BLaER1 (cell line): ENCODE results near the gene STPG2.

Experiments
- H3K27ac ChIP-seq: shearing (Covaris generic); formaldehyde crosslinking; 2 replicates; pipeline ENCODE4 v1.8.1; 2022
- H3K27me3 ChIP-seq: shearing (Covaris generic); formaldehyde crosslinking; 2 replicates; pipeline ENCODE4 v1.8.1; 2022
- H3K36me3 ChIP-seq: shearing (Covaris generic); formaldehyde crosslinking; 2 replicates; pipeline ENCODE4 v1.8.1; 2022
- H3K4me1 ChIP-seq: shearing (Covaris generic); formaldehyde crosslinking; 2 replicates; pipeline ENCODE4 v1.8.1; 2022
- H3K4me2 ChIP-seq: shearing (Covaris generic); formaldehyde crosslinking; 2 replicates; pipeline ENCODE4 v1.8.1; 2022
- H3K4me3 ChIP-seq: shearing (Covaris generic); formaldehyde crosslinking; 2 replicates; pipeline ENCODE4 v1.8.1; 2022
- H3K9ac ChIP-seq: shearing (Covaris generic); formaldehyde crosslinking; 2 replicates; pipeline ENCODE4 v1.8.1; 2022
- H3K9me3 ChIP-seq: shearing (Covaris generic); formaldehyde crosslinking; 2 replicates; pipeline ENCODE4 v1.8.1; 2022
- H4K20me1 ChIP-seq: shearing (Covaris generic); formaldehyde crosslinking; 2 replicates; pipeline ENCODE4 v1.8.1; 2022
- Cebpa-rat ChIP-seq: shearing (Covaris generic); IDR thresholded peaks from 2 replicates; pipeline ENCODE4 v1.8.1; 2022

STPG2 gene

DNA sequence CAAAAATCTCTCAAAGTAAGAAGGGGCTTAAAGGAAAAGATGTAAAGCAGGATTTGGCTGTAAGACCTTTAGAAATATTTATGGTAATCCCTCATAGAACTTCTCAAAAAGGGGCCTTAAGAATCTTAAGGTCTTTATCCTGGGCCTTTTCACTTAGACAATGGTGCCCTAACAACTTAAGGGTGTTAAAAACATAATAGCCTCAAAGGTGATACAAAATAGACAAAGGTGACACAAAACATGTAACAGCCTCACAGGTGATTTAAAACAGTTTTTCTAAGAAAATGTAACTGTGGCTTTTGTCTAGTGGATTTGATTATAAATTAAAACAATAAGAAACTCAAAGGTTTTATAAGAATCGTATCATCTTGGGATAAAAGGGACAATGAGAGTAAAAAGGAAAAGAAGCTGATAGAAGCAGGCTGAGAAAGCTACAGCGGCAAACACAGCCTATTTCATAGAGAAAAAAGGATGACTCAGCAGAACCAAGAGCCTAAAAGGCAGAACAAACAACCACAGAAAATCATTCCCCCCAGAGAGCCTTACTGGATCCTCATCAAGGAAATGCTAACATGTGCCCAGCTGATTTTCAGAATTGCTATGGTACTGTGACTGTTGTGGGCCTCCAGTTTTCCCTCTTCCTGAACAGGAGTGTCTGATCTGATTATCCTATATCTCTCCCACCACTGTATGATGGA lies 164.3 kb downstream of the STPG2 start:
- Histone ChIP-seq H3K9ac (no peak overlapping the region), H3K4me2 (no peak overlapping the region), H4K20me1 (no peaks in the 10 kb centered on the region), H3K36me3 (no peaks in the 10 kb centered on the region), H3K27me3 (no peaks in the 10 kb centered on the region), H3K4me3 (no peak overlapping the region), H3K27ac (no peak overlapping the region), H3K4me1 (no peaks in the 10 kb centered on the region), H3K9me3 (peaks cover 8% of the 10 kb centered on the region)
- TF ChIP-seq Cebpa-rat, result no peak

DNA sequence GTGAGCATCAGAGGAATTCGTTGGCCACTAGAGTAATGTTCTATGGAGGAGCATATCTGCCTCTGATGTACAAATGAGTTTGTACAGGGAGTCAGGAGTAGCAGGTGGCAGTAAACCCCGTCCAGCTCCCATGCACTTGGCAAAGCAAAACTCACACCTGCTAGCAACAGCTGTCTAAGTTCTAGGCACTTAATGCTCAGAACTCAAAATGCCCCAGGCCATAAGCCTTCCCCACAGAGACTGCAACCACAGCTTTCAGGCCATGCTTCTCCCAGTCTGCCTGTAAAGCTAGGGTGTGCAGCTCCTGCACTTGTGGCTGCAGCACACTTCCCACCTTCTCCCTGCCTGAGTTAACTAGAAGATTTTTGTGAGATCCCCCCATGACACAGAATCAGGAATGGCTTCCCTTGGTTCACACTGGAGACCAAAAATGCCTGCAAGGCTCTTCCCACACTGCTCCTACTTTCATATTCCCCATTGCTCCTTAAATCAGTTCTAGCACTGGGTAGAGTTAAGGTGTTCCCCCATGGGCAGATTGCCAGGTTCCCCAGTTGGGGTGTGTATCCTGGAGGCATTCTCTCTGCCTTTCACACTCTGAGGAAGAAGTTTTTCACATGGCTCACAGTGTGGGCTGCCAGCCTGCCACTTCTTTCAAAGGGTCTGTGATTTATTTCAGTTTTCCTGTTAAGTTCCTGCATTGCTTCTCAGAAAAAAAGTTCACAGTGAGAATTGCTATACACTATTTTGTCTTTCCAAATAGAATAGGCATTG lies 189.9 kb downstream of the STPG2 start:
- Histone ChIP-seq H3K9ac (no peak overlapping the region), H3K36me3 (no peaks in the 10 kb centered on the region), H3K27ac (no peak overlapping the region), H3K4me3 (no peak overlapping the region), H4K20me1 (no peaks in the 10 kb centered on the region), H3K9me3 (no peaks in the 10 kb centered on the region), H3K27me3 (no peaks in the 10 kb centered on the region), H3K4me1 (no peaks in the 10 kb centered on the region), H3K4me2 (no peak overlapping the region)
- TF ChIP-seq Cebpa-rat, result no peak

DNA sequence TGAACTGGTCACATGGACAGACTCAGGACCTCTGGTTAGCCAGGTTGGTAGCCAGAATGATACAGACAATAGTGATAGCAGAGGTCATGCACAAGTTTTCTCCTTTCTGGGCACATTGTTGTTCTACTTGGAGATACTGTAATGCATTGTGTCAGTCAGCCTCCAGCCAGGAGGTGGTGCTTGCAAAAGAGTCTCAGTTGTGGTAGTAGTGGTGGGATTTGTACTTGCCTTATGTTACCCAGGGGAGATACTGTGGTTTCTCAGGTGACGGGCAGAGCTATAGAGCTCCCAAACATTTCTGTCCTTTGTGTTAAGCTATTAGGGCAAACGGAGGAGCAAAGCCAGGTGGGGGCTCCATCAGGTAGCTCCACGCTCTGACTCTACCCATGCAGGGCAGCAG lies 190.5 kb downstream of the STPG2 start:
- no peaks in the 10 kb centered on the region for H3K4me1 ChIP-seq
- H3K27ac ChIP-seq, result no peak overlapping the region
- H3K27me3 ChIP-seq, result no peaks in the 10 kb centered on the region
- H3K4me2 ChIP-seq, result no peak overlapping the region
- H3K36me3 ChIP-seq, result no peaks in the 10 kb centered on the region
- no peaks in the 10 kb centered on the region for H3K9me3 ChIP-seq
- no peaks in the 10 kb centered on the region for H4K20me1 ChIP-seq
- no peak for TF ChIP-seq Cebpa-rat
- no peak overlapping the region for H3K9ac ChIP-seq
- H3K4me3 ChIP-seq, result no peak overlapping the region

DNA sequence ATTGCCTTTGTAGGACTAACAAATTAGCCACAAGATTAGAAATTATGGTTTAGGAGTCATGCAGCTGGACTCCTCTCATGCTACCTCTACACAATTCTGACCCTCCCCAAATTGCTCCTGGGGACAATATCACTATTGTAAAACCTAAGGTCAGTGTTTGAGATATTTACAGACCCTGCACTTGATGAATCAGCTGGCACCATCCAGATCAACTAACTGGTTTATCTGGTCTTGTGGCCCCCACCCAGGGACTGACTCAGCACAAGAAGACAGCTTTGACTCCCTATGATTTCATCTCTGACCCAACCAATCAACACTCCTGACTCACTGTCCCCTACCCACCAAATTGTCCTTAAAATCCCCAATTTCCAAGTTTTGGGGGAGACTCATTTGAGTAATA lies 192.4 kb downstream of the STPG2 start:
- no peaks in the 10 kb centered on the region for H3K4me1 ChIP-seq
- H3K4me2 ChIP-seq, result no peak overlapping the region
- H3K9ac ChIP-seq, result no peak overlapping the region
- no peaks in the 10 kb centered on the region for H3K27me3 ChIP-seq
- H3K4me3 ChIP-seq, result no peak overlapping the region
- no peaks in the 10 kb centered on the region for H4K20me1 ChIP-seq
- H3K36me3 ChIP-seq, result no peaks in the 10 kb centered on the region
- no peaks in the 10 kb centered on the region for H3K9me3 ChIP-seq
- no peak for TF ChIP-seq Cebpa-rat
- no peak overlapping the region for H3K27ac ChIP-seq

DNA sequence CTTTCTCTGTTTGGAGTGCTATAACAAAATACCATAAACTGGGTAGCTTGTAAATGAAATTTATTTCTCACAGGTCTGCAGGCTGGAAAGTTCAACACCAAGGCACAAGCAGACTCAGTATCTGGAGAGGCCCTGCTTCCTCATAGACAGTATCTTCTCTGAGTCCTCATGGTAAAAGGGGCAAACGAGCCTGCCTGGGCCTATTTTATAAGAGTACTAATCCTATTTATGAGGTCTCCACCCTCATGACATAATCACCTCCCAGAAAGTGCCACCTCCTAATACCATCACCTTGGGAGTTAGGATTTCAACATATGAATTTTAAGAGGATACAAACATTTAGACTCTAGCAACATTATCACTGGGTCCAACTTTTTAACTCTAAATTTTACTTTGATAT lies 200.3 kb downstream of the STPG2 start:
- no peak overlapping the region for H3K27ac ChIP-seq
- no peak for TF ChIP-seq Cebpa-rat
- peaks cover 13% of the 10 kb centered on the region for H3K9me3 ChIP-seq
- H3K36me3 ChIP-seq, result no peaks in the 10 kb centered on the region
- H3K4me1 ChIP-seq, result no peaks in the 10 kb centered on the region
- H4K20me1 ChIP-seq, result no peaks in the 10 kb centered on the region
- H3K4me3 ChIP-seq, result no peak overlapping the region
- H3K9ac ChIP-seq, result no peak overlapping the region
- no peaks in the 10 kb centered on the region for H3K27me3 ChIP-seq
- no peak overlapping the region for H3K4me2 ChIP-seq

DNA sequence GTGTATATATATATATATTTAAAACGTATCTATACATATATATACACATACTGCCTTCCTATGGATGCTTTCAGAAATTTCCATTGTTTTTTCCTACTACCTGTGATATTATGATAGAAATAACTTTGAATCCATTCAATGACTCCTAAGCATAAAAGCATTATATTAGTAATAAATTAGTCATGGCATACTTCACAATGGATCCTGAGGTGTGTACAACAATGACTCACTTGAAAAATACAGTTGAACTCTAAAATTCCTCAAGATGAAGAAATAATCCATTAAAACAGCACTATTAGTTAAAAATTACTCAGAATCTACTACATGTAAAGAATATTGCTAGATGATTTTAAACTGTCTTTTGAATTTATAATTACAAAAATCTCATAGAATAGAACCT lies 201.1 kb downstream of the STPG2 start:
- Histone ChIP-seq H4K20me1 (no peaks in the 10 kb centered on the region), H3K27me3 (no peaks in the 10 kb centered on the region), H3K4me3 (no peak overlapping the region), H3K4me1 (no peaks in the 10 kb centered on the region), H3K9ac (no peak overlapping the region), H3K9me3 (peaks cover 15% of the 10 kb centered on the region), H3K4me2 (no peak overlapping the region), H3K27ac (no peak overlapping the region), H3K36me3 (no peaks in the 10 kb centered on the region)
- TF ChIP-seq Cebpa-rat, result no peak

DNA sequence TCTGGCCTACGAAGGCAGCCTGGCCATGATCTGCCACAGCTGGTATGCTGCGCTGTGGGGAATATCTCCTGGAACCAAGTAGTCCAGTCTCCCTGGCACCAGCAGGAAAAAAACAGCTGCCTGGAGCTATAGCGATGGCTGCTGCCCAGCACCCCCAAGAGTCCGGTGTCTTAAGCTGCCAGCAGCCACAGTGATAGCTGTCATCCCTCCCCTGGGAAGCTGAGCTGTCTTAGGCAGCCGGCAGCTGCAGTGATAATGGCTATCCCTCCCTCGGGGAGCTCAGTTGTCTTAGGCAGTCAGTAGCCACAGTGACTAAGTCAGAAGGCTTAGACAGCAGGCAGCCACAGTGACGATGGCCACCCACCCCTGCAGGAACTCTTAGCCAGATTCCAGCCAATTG lies 205.1 kb downstream of the STPG2 start:
- H3K27ac ChIP-seq, result no peak overlapping the region
- H3K4me3 ChIP-seq, result no peak overlapping the region
- H4K20me1 ChIP-seq, result no peaks in the 10 kb centered on the region
- no peaks in the 10 kb centered on the region for H3K36me3 ChIP-seq
- TF ChIP-seq Cebpa-rat, result no peak
- H3K27me3 ChIP-seq, result no peaks in the 10 kb centered on the region
- H3K9ac ChIP-seq, result no peak overlapping the region
- no peaks in the 10 kb centered on the region for H3K4me1 ChIP-seq
- H3K4me2 ChIP-seq, result no peak overlapping the region
- H3K9me3 ChIP-seq, result peaks cover 15% of the 10 kb centered on the region

DNA sequence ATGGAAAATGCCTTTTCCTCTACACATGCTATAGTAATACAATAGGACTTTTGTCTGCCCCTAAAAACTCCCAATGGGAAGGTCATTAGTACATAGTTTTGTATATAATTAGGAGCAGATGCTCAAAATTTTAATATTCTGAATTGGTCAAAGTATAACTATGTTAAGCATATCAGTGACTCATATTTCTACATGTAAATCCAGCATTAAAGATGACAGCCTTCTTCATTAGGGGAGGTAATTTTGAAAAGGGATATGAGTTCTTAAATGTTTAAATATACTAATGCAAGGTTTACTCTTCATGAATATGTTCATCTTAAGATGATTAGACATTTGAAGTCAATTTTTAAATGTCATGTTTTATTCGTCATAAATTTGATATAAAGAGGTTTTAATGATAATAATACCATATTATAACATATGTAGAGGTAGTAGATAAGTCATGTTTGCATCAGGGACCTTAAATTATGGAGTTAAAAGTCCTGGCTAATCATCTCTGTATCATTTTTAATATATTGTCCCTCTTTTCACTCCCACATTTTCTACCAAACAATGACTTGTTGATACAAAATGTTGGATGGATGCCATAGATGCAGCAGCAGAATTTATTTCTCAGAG lies 218.8 kb downstream of the STPG2 start:
- no peak for TF ChIP-seq Cebpa-rat

DNA sequence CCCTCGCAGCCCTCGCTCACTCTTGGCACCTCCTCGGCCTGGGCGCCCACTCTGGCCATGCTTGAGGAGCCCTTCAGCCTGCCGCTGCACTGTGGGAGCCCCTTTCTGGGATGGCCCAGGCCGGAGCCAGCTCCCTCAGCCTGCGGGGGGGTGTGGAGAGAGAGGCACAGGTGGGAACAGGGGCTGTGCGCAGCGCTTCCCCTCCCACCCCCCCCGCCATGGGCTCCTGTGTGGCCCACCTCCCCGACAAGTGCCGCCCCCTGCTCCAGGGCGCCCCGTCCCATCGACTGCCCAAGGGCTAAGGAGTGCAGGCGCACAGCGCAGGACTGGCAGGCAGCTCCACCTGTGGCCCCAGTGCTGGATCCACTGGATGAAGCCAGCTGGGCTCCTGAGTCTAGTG lies 220.2 kb downstream of the STPG2 start:
- no peaks in the 10 kb centered on the region for H4K20me1 ChIP-seq
- H3K9me3 ChIP-seq, result no peaks in the 10 kb centered on the region
- H3K27me3 ChIP-seq, result no peaks in the 10 kb centered on the region
- no peak overlapping the region for H3K9ac ChIP-seq
- no peaks in the 10 kb centered on the region for H3K4me1 ChIP-seq
- no peaks in the 10 kb centered on the region for H3K36me3 ChIP-seq
- H3K4me3 ChIP-seq, result no peak overlapping the region
- TF ChIP-seq Cebpa-rat, result no peak
- H3K4me2 ChIP-seq, result no peak overlapping the region
- no peak overlapping the region for H3K27ac ChIP-seq

More for the DNA sequence above, 218.8 kb downstream of the STPG2 start:
- no peak overlapping the region for H3K4me2 ChIP-seq
- H3K4me1 ChIP-seq, result no peaks in the 10 kb centered on the region
- H3K9me3 ChIP-seq, result no peaks in the 10 kb centered on the region
- H3K36me3 ChIP-seq, result no peaks in the 10 kb centered on the region
- H4K20me1 ChIP-seq, result no peaks in the 10 kb centered on the region
- no peak overlapping the region for H3K4me3 ChIP-seq
- no peaks in the 10 kb centered on the region for H3K27me3 ChIP-seq
- no peak overlapping the region for H3K27ac ChIP-seq
- no peak overlapping the region for H3K9ac ChIP-seq

DNA sequence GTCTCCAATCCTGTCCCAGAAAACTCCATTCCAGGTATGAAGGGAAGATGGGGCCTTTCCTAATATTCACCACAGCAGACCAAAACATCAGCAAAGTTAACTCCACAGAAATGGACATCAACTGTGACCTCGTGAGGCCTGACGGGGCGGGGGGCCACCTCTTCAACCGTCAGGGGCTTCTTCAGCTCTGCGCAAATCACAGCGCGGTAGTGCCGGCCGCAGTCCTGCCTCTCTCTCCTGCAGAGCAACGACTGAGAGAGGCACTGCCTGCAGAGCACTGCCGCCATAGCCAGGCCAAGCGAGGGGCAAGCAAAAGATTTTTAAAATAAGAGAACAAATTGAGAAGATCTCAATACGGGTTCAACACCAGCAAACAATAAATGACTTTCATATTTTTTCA lies 226.2 kb downstream of the STPG2 start:
- no peaks in the 10 kb centered on the region for H3K4me1 ChIP-seq
- H3K27me3 ChIP-seq, result no peaks in the 10 kb centered on the region
- no peak overlapping the region for H3K27ac ChIP-seq
- H3K4me2 ChIP-seq, result no peak overlapping the region
- H3K9me3 ChIP-seq, result no peaks in the 10 kb centered on the region
- no peaks in the 10 kb centered on the region for H4K20me1 ChIP-seq
- no peak overlapping the region for H3K9ac ChIP-seq
- no peak for TF ChIP-seq Cebpa-rat
- no peaks in the 10 kb centered on the region for H3K36me3 ChIP-seq
- no peak overlapping the region for H3K4me3 ChIP-seq
